SK-MEL-5 (cell line): ENCODE measurements around the gene MYO6. TPM values are rescaled to one million over a fixed set of nuclear protein-coding genes. Genes with fewer than 3 reads are reported as not detected.
"Not testable (repeated sequence)": the region's sequence is repeated elsewhere in the genome, so short reads cannot be mapped to it uniquely, and the experiment has no call there.

Experiments
- DNase-seq: peaks from one replicate; pipeline ENCODE4 v3.0.0-alpha.2; 2016; ENCODE audit warnings: low read depth, low spot score
- in situ Hi-C: cut with HindIII; loops from 2 replicates; pipeline ENCODE4 v1.10.0; 2016; ENCODE audit warnings: low sequenced_read_pairs, high pct_unique_total_duplicates, low pct_unique_long_range_greater_than_20kb
- polyA plus RNA-seq, 2 experiments: library from polyadenylated mRNA; depleted of rRNA; stranded (reverse); fragments of >200 nt; gene quantifications; 2 replicates each; pipeline ENCODE4 v1.2.3, GENCODE V29; 2015
- total RNA-seq: library from RNA; depleted of rRNA; stranded (reverse); fragments of >200 nt; shearing (Covaris generic); gene quantifications from 2 replicates; pipeline ENCODE4 v1.2.3, GENCODE V29; 2014; rRNA removed

The MYO6 gene
- total RNA-seq, result 6.2 and 6.9 TPM in 2 replicates
- polyA plus RNA-seq (2015; cell fraction: cytosol; rRNA removed), result 9.0 and 15.2 TPM in 2 replicates
- 8.6 and 9.1 TPM in 2 replicates for polyA plus RNA-seq (2015; cell fraction: nucleus; rRNA removed)

DNA sequence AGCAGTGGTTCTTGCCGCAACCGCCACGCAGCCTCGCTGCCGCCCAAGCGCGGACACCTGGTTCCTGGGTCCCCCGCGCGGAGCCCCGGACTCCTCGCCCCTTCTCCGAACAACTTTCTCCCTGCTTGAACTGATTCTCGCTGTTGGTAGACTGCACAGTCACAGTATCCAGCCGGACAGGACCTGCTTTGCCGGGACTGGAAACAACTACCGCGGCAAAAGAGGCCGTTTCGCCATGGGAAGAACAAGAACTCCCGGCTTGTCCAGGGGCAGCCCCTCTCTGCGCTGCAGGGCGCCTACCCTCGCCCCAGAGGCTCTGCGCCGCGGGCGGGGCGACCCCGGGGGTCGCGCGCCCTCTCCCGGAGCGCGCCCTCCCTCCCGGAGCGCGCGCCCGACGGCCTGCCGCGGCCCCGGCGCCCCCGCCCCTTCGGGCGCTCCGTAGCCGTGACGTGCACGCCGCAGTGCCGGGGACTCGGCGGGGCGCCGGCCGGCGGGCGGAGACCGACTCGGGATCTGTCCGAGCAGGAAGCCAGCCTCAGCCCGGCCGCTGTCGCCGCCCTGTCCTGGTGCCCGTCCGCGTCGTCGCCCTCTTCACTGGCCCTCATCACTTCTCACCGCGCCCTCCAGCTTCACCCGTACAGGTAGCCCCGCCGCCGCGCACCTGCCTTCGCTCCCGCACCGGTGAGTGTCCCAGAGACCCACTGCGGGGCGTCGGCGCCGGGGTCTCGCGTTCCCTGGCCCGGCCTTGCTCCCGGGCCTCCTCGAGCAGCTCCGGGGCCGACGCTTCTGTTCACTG, at the start of gene MYO6:
Gene MYO6, plus strand, starts transcription at position 497 of the 796 bp plus-strand sequence. CDS start 68,309 bp downstream, outside the sequence.
- DNase-seq, result peak; percentile 59
- in situ Hi-C loops, result no loop called here

- DNase-seq, in situ Hi-C loops: not testable (repeated sequence)
Observed at GRCh38 chr6:75708334-75708733, 40.7 kb upstream of the MYO6 start.

DNA sequence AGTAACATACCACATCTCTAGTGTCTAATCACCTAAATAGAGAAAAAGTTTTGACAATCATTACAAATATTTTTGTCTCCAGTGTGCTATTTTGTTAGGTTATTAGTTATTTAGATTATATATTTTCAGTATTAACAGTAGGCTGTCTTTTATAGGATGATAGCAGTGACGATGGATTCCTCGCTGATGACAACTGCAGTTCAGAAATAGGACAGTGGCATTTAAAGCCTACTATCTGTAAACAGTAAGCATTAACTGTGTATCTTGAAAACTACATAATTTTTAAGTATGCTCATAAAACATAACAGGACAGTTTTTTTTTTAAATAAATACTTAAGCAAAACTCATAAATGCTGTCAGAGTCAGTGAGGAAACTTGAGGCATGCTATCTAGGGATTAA, 37.9 kb upstream of the MYO6 start:
- no peak for DNase-seq
- in situ Hi-C loops, result no loop called here

GRCh38 chr6:75719133-75719532, 29.9 kb upstream of the MYO6 start:
- DNase-seq, result no peak
- in situ Hi-C loops, result no loop called here

- in situ Hi-C loops, result no loop called here
- no peak for DNase-seq
Observed at GRCh38 chr6:75723382-75723781, 25.7 kb upstream of the MYO6 start.

- no peak for DNase-seq
- in situ Hi-C loops, result no loop called here
Observed at GRCh38 chr6:75727206-75727605, 21.8 kb upstream of the MYO6 start.

GRCh38 chr6:75731029-75731428, 18.0 kb upstream of the MYO6 start:
- DNase-seq, in situ Hi-C loops: not testable (repeated sequence)

DNA sequence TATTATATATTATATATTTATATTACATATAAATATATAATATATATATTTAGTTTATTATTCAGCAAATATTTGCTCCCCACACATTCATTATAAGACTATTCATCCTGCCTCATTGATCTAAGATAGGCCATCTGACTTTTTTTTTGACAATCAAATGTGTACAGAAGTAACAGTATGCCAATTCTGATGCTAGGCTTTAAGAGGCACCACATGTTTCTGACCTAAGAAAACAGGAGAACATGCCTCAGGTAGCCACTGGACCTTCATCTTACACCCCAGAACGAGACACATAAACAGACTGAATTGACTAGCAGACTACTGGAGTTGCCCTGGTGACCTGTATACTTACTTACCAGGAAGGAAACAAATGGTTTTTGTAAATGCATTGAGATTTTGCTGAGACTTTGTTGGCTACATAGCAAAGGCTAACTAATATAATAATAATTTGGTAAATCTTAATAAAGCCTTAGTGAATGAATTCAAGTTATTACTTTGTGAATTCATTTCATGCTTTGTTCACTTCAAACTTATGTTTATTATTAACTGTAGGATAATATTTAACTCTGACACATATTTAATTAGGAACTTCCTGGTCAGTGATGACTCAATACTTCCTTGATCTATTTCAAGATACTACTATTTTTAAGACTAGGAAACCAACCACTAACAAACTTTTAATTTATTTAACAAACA, 13.4 kb upstream of the MYO6 start:
- no peak for DNase-seq
- in situ Hi-C loops, result no loop called here

- in situ Hi-C loops, result no loop called here
Observed at GRCh38 chr6:75743971-75744370, 5.1 kb upstream of the MYO6 start.

GRCh38 chr6:75745404-75745803, 3.6 kb upstream of the MYO6 start:
- in situ Hi-C loops, result no loop called here
- no peak for DNase-seq

More at GRCh38 chr6:75743971-75744370, 5.1 kb upstream of the MYO6 start:
- no peak for DNase-seq

DNA sequence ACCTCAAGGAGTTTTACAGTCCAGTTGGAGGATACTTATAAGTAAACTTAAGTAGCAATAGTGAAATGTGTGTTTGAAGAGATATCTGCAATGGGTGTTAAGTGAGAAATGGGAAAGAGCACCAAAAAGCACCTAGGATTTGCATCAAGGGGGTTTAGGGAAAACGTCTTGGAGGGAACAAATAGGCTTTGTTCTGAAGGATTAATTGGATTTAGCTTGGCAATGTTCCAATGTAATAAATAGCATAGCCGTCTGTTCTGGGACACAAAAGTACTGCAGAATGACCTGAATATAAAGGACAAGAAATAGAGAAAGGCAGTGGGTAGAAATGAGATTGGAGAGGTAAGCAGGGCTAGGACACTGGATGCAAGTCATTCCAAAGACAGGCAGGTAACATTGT, 2.8 kb upstream of the MYO6 start:
- in situ Hi-C loops, result no loop called here
- DNase-seq, result peak; percentile 22

- in situ Hi-C loops, result no loop called here
- no peak for DNase-seq
Observed at GRCh38 chr6:75747152-75747992, 1.7 kb upstream of the MYO6 start.

DNA sequence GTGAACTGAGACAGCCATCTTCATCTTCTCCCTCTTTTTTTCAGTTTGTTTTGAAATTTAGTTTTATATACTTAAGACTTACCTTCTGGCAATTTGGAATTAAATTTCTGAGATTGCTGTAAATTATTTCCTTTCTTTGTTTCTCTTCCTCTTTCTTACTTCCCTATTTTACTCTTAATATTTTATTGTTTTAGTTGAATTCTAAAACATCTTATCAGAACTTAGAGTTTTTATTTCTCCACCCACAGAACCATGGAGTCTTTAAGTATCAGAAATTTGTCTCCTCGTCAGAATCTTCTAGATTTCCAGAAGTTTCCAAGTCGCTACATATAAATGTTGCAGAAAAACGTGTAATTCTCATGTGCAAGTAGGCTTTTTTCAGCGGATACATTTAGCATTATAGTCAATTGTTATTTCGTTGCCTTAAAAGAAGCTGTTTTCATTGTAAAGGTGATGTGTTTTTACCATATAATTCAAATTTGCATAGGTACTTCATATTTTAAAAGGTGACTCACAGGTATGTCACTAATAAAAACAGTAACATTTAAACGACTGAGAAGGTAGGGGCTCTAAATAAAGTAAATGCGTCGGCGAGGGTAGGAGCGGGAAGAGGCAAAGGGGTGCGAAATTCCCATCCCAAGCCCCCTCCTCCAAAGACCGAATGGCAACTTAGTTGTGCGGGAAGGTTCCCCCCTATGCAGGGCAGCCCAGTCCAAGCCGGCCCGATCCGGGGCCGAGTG, 866 bp upstream of the MYO6 start:
- in situ Hi-C loops, result no loop called here
- DNase-seq, result no peak

DNA sequence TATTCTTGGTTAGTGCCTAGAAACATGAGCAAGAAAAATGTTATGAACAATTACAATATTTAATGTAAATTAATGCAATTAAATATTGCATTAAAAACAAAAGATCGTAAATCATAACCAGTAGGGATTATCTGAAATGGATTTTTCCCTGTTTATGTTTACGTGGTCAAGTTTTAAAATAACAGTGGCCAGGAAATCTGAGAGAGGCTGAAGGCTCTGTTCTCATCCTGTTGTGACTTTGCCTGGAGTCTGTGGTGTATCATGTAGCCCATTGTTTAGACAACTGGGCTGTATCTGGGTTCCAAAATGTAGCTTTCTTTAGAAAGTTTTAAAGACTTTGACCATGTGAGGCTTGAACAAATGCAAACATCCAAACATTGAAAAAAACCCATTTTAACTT, 2.4 kb downstream of the MYO6 start:
- DNase-seq, result no peak

DNA sequence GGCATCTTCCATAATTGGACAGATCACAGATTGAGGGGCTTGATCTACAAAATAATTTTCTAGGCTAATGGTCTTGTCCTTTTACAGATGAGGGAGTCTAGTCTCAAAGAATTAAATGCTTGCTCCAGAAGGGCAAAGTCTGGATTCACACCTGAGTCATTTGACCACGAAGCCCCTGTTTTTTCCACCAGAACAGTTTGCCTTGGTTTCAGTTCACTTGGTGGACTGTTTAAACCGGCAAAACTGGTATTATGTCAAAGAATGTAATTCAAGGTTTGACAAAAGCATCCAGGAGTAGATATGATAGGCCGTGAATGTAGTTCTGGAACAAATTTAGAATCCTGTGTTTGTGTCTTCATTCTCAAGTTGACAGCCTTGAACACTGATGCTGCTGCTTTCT, 3.3 kb downstream of the MYO6 start:
- DNase-seq, result no peak

More for the DNA sequence above, 2.4 kb downstream of the MYO6 start:
- in situ Hi-C loops, result no loop called here

GRCh38 chr6:75755704-75756103, 6.7 kb downstream of the MYO6 start:
- in situ Hi-C loops, result no loop called here
- no peak for DNase-seq

More for the DNA sequence above, 3.3 kb downstream of the MYO6 start:
- in situ Hi-C loops, result no loop called here

DNA sequence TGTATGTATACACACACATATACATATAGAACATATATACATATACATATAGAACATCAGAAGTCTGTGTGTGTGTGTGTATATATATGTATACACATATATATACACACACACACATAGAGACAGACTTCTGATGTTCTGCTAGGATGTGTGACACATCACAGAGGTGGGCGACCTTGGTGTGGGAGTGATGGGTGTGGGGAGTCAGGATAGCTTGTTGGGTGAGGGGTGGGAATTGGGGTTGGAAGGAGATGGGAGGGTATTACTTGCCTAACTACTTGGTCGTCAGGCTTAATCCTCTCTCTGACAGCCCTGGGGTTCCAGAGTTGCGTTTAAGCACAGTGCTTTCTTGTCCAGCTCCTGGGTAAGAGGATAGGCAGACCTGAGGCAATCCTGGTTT, 8.3 kb downstream of the MYO6 start:
- in situ Hi-C loops, result no loop called here

More for the DNA sequence above, 8.3 kb downstream of the MYO6 start:
- no peak for DNase-seq
